Loucy (cell line): ENCODE data around the gene TMEM139.
A peak's percentile ranks its signal among the peaks of the same experiment; 100 is the strongest.

Experiments
- H2AFZ ChIP-seq: fragments of 200-600 bp; sonication (generic); 2 replicates; pipeline ENCODE4 v1.6.0; 2016; ENCODE audit warnings: antibody characterized with exemption, mild to moderate bottlenecking, low read length, moderate library complexity
- H3F3A ChIP-seq: fragments of 200-600 bp; 2 replicates; pipeline ENCODE4 v1.6.0; 2016; ENCODE audit warnings: antibody characterized with exemption, low read depth, mild to moderate bottlenecking
- H3K27me3 ChIP-seq: fragments of 200-600 bp; sonication (generic); 2 replicates; pipeline ENCODE4 v1.6.1; 2014; ENCODE audit warnings: low read length, mild to moderate bottlenecking; ENCODE audit not compliant: insufficient read depth, poor library complexity, severe bottlenecking
- H3K36me3 ChIP-seq: fragments of 200-600 bp; sonication (generic); 2 replicates; pipeline ENCODE4 v1.6.1; 2016; ENCODE audit warnings: low read length; ENCODE audit not compliant: insufficient read depth
- H3K4me1 ChIP-seq: fragments of 200-600 bp; sonication (generic); 2 replicates; pipeline ENCODE4 v1.5.1; 2014; ENCODE audit warnings: low read length, mild to moderate bottlenecking; ENCODE audit not compliant: insufficient read depth, poor library complexity, severe bottlenecking
- H3K4me2 ChIP-seq: fragments of 200-600 bp; sonication (generic); 2 replicates; pipeline ENCODE4 v1.6.0; 2014; ENCODE audit warnings: antibody characterized with exemption, low read length, low read depth, mild to moderate bottlenecking; ENCODE audit not compliant: poor library complexity, severe bottlenecking
- H3K4me3 ChIP-seq: fragments of 200-600 bp; sonication (generic); 2 replicates; pipeline ENCODE4 v1.5.1; 2014; ENCODE audit warnings: low read length, mild to moderate bottlenecking, mixed read lengths; ENCODE audit not compliant: poor library complexity, severe bottlenecking
- H3K79me2 ChIP-seq: fragments of 200-600 bp; sonication (generic); 2 replicates; pipeline ENCODE4 v1.6.1; 2014; ENCODE audit warnings: low read length; ENCODE audit not compliant: insufficient read depth
- H3K9ac ChIP-seq: fragments of 200-600 bp; sonication (generic); 2 replicates; pipeline ENCODE4 v1.6.0; 2014; ENCODE audit warnings: mild to moderate bottlenecking, low read depth, low read length, moderate library complexity; ENCODE audit not compliant: poor library complexity, severe bottlenecking
- H3K9me2 ChIP-seq: fragments of 200-600 bp; sonication (generic); replicated peaks from 2 replicates; pipeline ENCODE4 v1.6.1; 2016; ENCODE audit warnings: low read depth, low read length, mixed read lengths
- H3K9me3 ChIP-seq: fragments of 200-600 bp; sonication (generic); 2 replicates; pipeline ENCODE4 v1.6.1; 2014; ENCODE audit warnings: mild to moderate bottlenecking, antibody characterized with exemption, low read length, low read depth; ENCODE audit not compliant: insufficient read depth
- H4K20me1 ChIP-seq: fragments of 200-600 bp; sonication (generic); 2 replicates; pipeline ENCODE4 v1.6.0; 2014; ENCODE audit warnings: antibody characterized with exemption, low read length, mild to moderate bottlenecking; ENCODE audit not compliant: insufficient read depth, poor library complexity, severe bottlenecking
- EZH2phosphoT487 ChIP-seq: fragments of 200-600 bp; IDR thresholded peaks from 2 replicates; pipeline ENCODE4 v1.6.1; 2018; ENCODE audit warnings: antibody characterized with exemption, mild to moderate bottlenecking, moderate library complexity, borderline replicate concordance
- TF ChIP-seq, protein P1 (sequence below): fragments of 200-600 bp; sonication (generic); conservative IDR thresholded peaks from 2 replicates; pipeline ENCODE4 v1.5.1; 2014; ENCODE audit warnings: mild to moderate bottlenecking, antibody characterized with exemption, low read length

TMEM139 gene

GRCh38 chr7:143321734-143322133 lies 37.0 kb downstream of the TMEM139 start:
- Histone ChIP-seq H3F3A (no peaks in the 10 kb centered on the region), H3K36me3 (no peaks in the 10 kb centered on the region), H3K9me3 (no peaks in the 10 kb centered on the region), H4K20me1 (no peaks in the 10 kb centered on the region), H3K4me1 (no peaks in the 10 kb centered on the region), H3K9ac (no peak overlapping the region), H3K4me3 (no peak overlapping the region), H3K9me2 (no peaks in the 10 kb centered on the region), H3K79me2 (no peaks in the 10 kb centered on the region), H3K4me2 (no peak overlapping the region), H2AFZ (no peak overlapping the region), H3K27me3 (no peaks in the 10 kb centered on the region)
- TF ChIP-seq, protein P1, sequence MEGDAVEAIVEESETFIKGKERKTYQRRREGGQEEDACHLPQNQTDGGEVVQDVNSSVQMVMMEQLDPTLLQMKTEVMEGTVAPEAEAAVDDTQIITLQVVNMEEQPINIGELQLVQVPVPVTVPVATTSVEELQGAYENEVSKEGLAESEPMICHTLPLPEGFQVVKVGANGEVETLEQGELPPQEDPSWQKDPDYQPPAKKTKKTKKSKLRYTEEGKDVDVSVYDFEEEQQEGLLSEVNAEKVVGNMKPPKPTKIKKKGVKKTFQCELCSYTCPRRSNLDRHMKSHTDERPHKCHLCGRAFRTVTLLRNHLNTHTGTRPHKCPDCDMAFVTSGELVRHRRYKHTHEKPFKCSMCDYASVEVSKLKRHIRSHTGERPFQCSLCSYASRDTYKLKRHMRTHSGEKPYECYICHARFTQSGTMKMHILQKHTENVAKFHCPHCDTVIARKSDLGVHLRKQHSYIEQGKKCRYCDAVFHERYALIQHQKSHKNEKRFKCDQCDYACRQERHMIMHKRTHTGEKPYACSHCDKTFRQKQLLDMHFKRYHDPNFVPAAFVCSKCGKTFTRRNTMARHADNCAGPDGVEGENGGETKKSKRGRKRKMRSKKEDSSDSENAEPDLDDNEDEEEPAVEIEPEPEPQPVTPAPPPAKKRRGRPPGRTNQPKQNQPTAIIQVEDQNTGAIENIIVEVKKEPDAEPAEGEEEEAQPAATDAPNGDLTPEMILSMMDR: peak; percentile 51
- TF ChIP-seq EZH2phosphoT487: no peak

GRCh38 chr7:143322760-143323633 lies 38.2 kb downstream of the TMEM139 start:
- Histone ChIP-seq H3K27me3 (no peaks in the 10 kb centered on the region), H3K4me2 (no peak overlapping the region), H3K79me2 (no peaks in the 10 kb centered on the region), H4K20me1 (no peaks in the 10 kb centered on the region), H3K9me2 (no peaks in the 10 kb centered on the region), H2AFZ (no peak overlapping the region), H3K36me3 (no peaks in the 10 kb centered on the region), H3K4me1 (no peaks in the 10 kb centered on the region), H3K9ac (no peak overlapping the region), H3K9me3 (no peaks in the 10 kb centered on the region), H3F3A (no peaks in the 10 kb centered on the region), H3K4me3 (no peak overlapping the region)
- TF ChIP-seq, protein P1: no peak
- no peak for TF ChIP-seq EZH2phosphoT487

- Histone ChIP-seq H3K9ac (no peak overlapping the region), H4K20me1 (no peaks in the 10 kb centered on the region), H3F3A (no peaks in the 10 kb centered on the region), H3K79me2 (no peaks in the 10 kb centered on the region), H3K4me2 (no peak overlapping the region), H3K9me2 (no peaks in the 10 kb centered on the region), H3K9me3 (no peaks in the 10 kb centered on the region), H3K27me3 (no peaks in the 10 kb centered on the region), H3K4me3 (no peak overlapping the region), H3K36me3 (no peaks in the 10 kb centered on the region), H2AFZ (no peak overlapping the region), H3K4me1 (no peaks in the 10 kb centered on the region)
- TF ChIP-seq, protein P1: no peak
- TF ChIP-seq EZH2phosphoT487: no peak
These were observed 38.9 kb downstream of the TMEM139 start for GRCh38 chr7:143323653-143324052.
